GM12872 (cell line): ENCODE data around the gene GPR37.

Experiments used
- CTCF ChIP-seq: IDR thresholded peaks from 3 replicates; pipeline ENCODE4 v1.5.1; 2011; ENCODE audit warnings: low read depth, mild to moderate bottlenecking, low read length, moderate library complexity; ENCODE audit not compliant: insufficient read depth

The GPR37 gene

GRCh38 chr7:124784879-124785818 is 19.6 kb upstream of the GPR37 start:
- TF ChIP-seq CTCF: peak; percentile 75

DNA sequence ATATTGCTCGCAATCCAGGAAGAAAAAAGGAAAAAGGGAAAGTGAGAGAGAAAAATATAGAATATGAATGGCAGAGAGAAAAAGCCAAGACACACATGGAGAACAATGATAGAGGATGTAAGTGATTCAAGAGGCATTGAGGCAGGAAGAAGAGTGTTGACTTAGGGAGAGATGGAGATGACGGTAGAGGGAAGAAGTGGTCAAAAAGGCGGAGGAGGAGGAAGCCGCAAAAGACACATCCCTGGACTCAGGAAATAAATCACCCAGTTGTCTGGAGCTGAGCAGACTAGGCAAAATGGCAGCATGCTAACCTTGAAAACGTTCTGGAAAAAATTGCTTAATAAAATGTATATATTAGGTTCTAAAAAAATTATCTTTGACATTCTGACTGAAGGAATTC is 17.7 kb upstream of the GPR37 start:
- no peak for TF ChIP-seq CTCF

DNA sequence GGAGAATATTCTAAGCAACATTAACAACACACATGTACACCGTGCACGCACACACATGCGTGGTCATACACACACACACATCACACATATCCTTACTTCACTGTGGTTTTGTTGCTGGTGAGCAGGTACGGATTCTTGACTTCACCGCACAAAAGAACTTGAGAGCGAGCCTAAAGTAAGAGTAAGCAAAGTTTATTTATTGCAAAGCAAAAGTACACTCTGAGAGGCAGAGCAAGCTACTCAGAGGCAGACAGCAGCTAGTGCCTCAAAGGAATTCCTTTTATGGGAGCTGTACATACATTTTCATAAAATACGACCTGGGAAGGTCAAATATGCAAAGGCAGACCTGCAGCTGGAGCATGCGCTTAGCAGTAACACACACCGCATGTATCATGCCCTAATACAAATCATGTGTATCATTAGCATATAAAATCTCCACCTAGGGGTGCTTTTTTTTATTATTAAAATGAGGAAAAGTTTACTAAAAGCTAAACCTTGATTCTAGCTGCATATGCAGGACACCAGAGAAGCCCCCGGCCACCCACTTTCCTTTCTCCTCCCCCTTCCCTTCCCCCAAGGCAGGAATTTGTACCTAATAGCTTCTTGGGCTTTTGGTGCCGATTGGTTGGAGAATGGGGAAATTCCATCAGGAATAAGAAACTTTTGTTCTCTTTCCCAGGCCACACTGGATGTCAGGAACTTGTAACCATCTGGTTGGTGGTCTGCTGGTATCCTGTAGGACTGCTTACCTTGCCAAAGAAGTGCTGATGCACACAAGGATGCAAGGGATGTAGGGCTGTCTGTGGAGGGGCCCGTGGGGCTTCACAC is 16.5 kb upstream of the GPR37 start:
- no peak for TF ChIP-seq CTCF

DNA sequence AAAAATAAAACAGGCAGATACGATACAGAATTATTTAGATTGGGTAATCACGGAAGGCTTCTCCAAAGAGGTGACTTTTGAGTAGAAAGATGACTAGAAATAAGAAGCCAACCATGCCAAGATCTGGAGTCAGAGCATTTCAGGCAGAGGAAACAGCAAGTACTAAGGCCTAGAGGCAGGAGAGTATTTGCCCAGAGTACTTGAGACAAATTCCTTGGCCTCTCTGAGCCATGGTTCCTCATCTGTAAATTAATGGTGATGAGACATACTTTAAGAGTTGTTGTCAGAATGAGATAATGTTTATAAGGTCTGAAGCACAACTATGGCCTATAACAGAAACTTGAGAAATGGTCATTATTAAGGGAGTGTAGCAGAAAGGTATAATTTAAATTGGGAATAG is 15.8 kb upstream of the GPR37 start:
- TF ChIP-seq CTCF: no peak

DNA sequence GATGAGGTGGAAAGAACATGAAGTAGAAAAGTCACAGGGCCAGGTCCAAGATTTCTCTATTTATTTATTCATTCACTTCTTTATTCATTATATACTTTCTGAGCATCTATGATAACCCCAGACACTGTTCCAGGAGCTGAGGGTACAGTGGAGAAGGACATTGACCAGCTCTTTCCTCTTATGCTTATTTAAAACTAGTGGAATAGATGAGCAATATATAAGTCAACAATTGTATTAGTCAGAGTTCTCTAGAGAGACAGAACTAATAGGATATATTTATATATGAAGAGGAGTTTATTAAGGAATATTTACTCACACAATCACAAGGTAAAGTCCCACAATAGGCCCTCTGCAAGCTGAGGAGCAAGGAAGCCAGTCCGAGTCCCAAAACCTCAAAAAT is 15.0 kb upstream of the GPR37 start:
- no peak for TF ChIP-seq CTCF

- TF ChIP-seq CTCF: no peak
Observed at GRCh38 chr7:124780056-124780455, 14.5 kb upstream of the GPR37 start.

GRCh38 chr7:124779620-124780019 is 14.0 kb upstream of the GPR37 start:
- no peak for TF ChIP-seq CTCF
